Esophagus muscularis mucosa (tissue), 4 donors: ENCODE results near the gene CYP11A1. TPM values are rescaled to one million over a fixed set of nuclear protein-coding genes. Genes with fewer than 3 reads are reported as not detected.

ENCODE experiments used
- DNase-seq: peaks from one replicate; pipeline ENCODE4 v3.0.0-alpha.2; 2017; ENCODE audit errors: extremely low spot score
- H3K27ac ChIP-seq, 4 donors: fragments of 200-600 bp; sonication (generic); replicated peaks in 1 of 4; 1 replicate in 3 of 4; 2 replicates in 1 of 4; pipeline ENCODE4 v1.5.1; 2016 to 2019; ENCODE audit warnings: mild to moderate bottlenecking in 1 of 4
- H3K27me3 ChIP-seq, 4 donors: fragments of 200-600 bp; sonication (generic); one replicate each; pipeline versions ENCODE4 v1.5.1 to v1.6.0; 2016 to 2019
- H3K36me3 ChIP-seq, 4 donors: fragments of 200-600 bp; sonication (generic); one replicate each; pipeline ENCODE4 v1.5.1; 2016 to 2019
- H3K4me1 ChIP-seq, 4 donors: fragments of 200-600 bp; sonication (generic); one replicate each; pipeline ENCODE4 v1.5.1; 2016 to 2019
- H3K4me3 ChIP-seq, 4 donors: fragments of 200-600 bp; sonication (generic); 1 replicate in 2 of 4; 2 replicates in 2 of 4; pipeline ENCODE4 v1.5.1; 2016 to 2019; ENCODE audit warnings: mild to moderate bottlenecking in 4 of 4, moderate library complexity in 1 of 4
- H3K9me3 ChIP-seq, 4 donors: fragments of 200-600 bp; sonication (generic); 1 replicate in 3 of 4; 2 replicates in 1 of 4; pipeline ENCODE4 v1.5.1; 2016 to 2019
- CTCF ChIP-seq, 3 experiments: fragments of 200-600 bp in 2 of 3; fragments of 450-650 bp in 1 of 3; sonication (generic) in 2 of 3; IDR thresholded peaks; one replicate each; pipeline ENCODE4 v1.5.1; 2017 to 2019; ENCODE audit warnings: antibody characterized with exemption in 3 of 3, mild to moderate bottlenecking in 2 of 3, moderate library complexity in 1 of 3
- EP300 ChIP-seq: sonication (generic); formaldehyde crosslinking; IDR thresholded peaks from one replicate; pipeline ENCODE4 v1.6.1; 2017; ENCODE audit warnings: antibody characterized with exemption
- POLR2A ChIP-seq: fragments of 450-650 bp; IDR thresholded peaks from one replicate; pipeline ENCODE4 v1.6.1; 2017; ENCODE audit warnings: antibody characterized with exemption, moderate library complexity, mild to moderate bottlenecking, low read depth
- POLR2AphosphoS5 ChIP-seq, 2 donors: sonication (generic); formaldehyde crosslinking; IDR thresholded peaks; one replicate each; pipeline ENCODE4 v1.6.1; 2017; ENCODE audit warnings: antibody characterized with exemption in 2 of 2
- WGBS: methylation state at CpG from one replicate; pipeline ENCODE4 v1.1.5; 2018; 5-methylcytosine and 5-hydroxymethylcytosine counted together
- intact Hi-C: fragments of 100-400 bp; cut with DNase I; formaldehyde crosslinking; loops from one replicate; pipeline ENCODE4 v1.15.1; 2023
- total RNA-seq, 4 donors: library from RNA; depleted of rRNA; stranded (reverse); fragments of >200 nt; gene quantifications; one replicate each; pipeline versions ENCODE4 v1.1.0 to v1.2.1, GENCODE V29; 2016

The CYP11A1 gene
- total RNA-seq, 4 donors from 2014 or later: 1.7 to 2.5 (median 1.8) TPM

- no peaks in the 10 kb centered on the region for H3K9me3 ChIP-seq
- H3K4me1 ChIP-seq: no peaks in the 10 kb centered on the region
- peaks cover 0 to 23% (median 0%) of the 10 kb centered on the region in 4 donors for H3K27me3 ChIP-seq
- 93% methylated on average over 2 of the region's 18 CpGs for WGBS
- TF ChIP-seq EP300: no peak
- TF ChIP-seq POLR2AphosphoS5 (IDR thresholded peaks at IDR 0.05): no peak
- H3K27ac ChIP-seq: no peak overlapping the region
- peaks cover 0 to 21% (median 11%) of the 10 kb centered on the region in 4 donors for H3K36me3 ChIP-seq
- no peak overlapping the region for H3K4me3 ChIP-seq
- DNase-seq: no peak
- intact Hi-C loops: no loop called here
These were observed 43.1 kb upstream of the CYP11A1 start for GRCh38 chr15:74410502-74410901.

- Histone ChIP-seq H3K36me3 (peaks cover 0 to 18% (median 8%) of the 10 kb centered on the region in 4 donors), H3K9me3 (no peaks in the 10 kb centered on the region), H3K27me3 (peaks cover 0 to 25% (median 0%) of the 10 kb centered on the region in 4 donors), H3K4me1 (no peaks in the 10 kb centered on the region), H3K27ac (no peak overlapping the region), H3K4me3 (no peak overlapping the region)
- WGBS: 85% methylated on average over 6 of the region's 7 CpGs
- DNase-seq: no peak
- TF ChIP-seq EP300 (no peak), POLR2AphosphoS5 (IDR thresholded peaks at IDR 0.05) (no peak), POLR2A (no peak), CTCF (IDR thresholded peaks at IDR 0.05) (no peak)
- intact Hi-C loops: no loop called here
These were observed 41.8 kb upstream of the CYP11A1 start for GRCh38 chr15:74409225-74409624.

- H3K9me3 ChIP-seq: no peaks in the 10 kb centered on the region
- WGBS: 75% methylated on average over 7 of the region's 7 CpGs
- peaks cover 0 to 18% (median 8%) of the 10 kb centered on the region in 4 donors for H3K36me3 ChIP-seq
- no peak overlapping the region for H3K27ac ChIP-seq
- TF ChIP-seq EP300 (no peak), CTCF (IDR thresholded peaks at IDR 0.05) (no peak), POLR2A (no peak), POLR2AphosphoS5 (IDR thresholded peaks at IDR 0.05) (no peak)
- peaks cover 0 to 3% (median 0%) of the 10 kb centered on the region in 4 donors for H3K4me1 ChIP-seq
- H3K27me3 ChIP-seq: peaks cover 0 to 25% (median 0%) of the 10 kb centered on the region in 4 donors
- DNase-seq: no peak
- intact Hi-C loops: no loop called here
- H3K4me3 ChIP-seq: no peak overlapping the region
These were observed 41.4 kb upstream of the CYP11A1 start for GRCh38 chr15:74408815-74409214.

- Histone ChIP-seq H3K4me3 (no peak overlapping the region), H3K27me3 (peaks cover 0 to 25% (median 0%) of the 10 kb centered on the region in 4 donors), H3K36me3 (peaks cover 0 to 18% (median 7%) of the 10 kb centered on the region in 4 donors), H3K4me1 (peaks cover 0 to 8% (median 1%) of the 10 kb centered on the region in 4 donors), H3K9me3 (no peaks in the 10 kb centered on the region), H3K27ac (no peak overlapping the region)
- no peak for DNase-seq
- no peak for TF ChIP-seq POLR2A
- no peak for TF ChIP-seq POLR2AphosphoS5 (IDR thresholded peaks at IDR 0.05)
- TF ChIP-seq EP300: no peak
- TF ChIP-seq CTCF (IDR thresholded peaks at IDR 0.05): no peak
- intact Hi-C loops: no loop called here
- whole genome bisulfite sequencing: 80% methylated on average over 2 of the region's 2 CpGs
These were observed 40.9 kb upstream of the CYP11A1 start for GRCh38 chr15:74408385-74408784.

- WGBS: 48% methylated on average over 12 of the region's 12 CpGs
- TF ChIP-seq POLR2AphosphoS5 (IDR thresholded peaks at IDR 0.05) (no peak), EP300 (no peak), CTCF (IDR thresholded peaks at IDR 0.05) (no peak), POLR2A (no peak)
- DNase-seq: no peak
- intact Hi-C loops: no loop called here
- Histone ChIP-seq H3K36me3 (peaks cover 0 to 18% (median 6%) of the 10 kb centered on the region in 4 donors), H3K27ac (no peak overlapping the region), H3K4me1 (peaks cover 0 to 16% (median 2%) of the 10 kb centered on the region in 4 donors), H3K9me3 (no peaks in the 10 kb centered on the region), H3K4me3 (no peak overlapping the region), H3K27me3 (peaks cover 0 to 35% (median 0%) of the 10 kb centered on the region in 4 donors)
These were observed 39.7 kb upstream of the CYP11A1 start for GRCh38 chr15:74406992-74407705.
